MCF 10A (cell line): ENCODE measurements around the gene PTPRR. TPM values are rescaled to one million over a fixed set of nuclear protein-coding genes. Genes with fewer than 3 reads are reported as not detected.

Experiments
- BruUV-seq: library from RNA; stranded (reverse); fragments of 400-500 nt; replicated peaks from 2 replicates; lab custom pipeline; 2021; lab: Mats Ljungman, UMichigan
- CTCF ChIA-PET: fragments of 300-600 bp; sonication (Branson Sonifier 250); formaldehyde crosslinking; extraction: SDS; loops from one replicate; lab custom pipeline; 2021; ENCODE audit warnings: antibody characterized with exemption, inconsistent platforms; lab: Yijun Ruan, JAX
- POLR2A ChIA-PET: fragments of 300-600, 350-650 bp; sonication (Branson Sonifier 250); formaldehyde crosslinking; extraction: SDS; loops from one replicate; lab custom pipeline; 2020; ENCODE audit warnings: antibody characterized with exemption, inconsistent platforms; lab: Yijun Ruan, JAX
- DNase-seq: peaks from one replicate; pipeline ENCODE4 v3.0.0-alpha.2; 2018; ENCODE audit not compliant: unreplicated experiment
- H3K27ac Mint-ChIP-seq: one replicate; pipeline ENCODE4 v1.8.0; 2022; ENCODE audit warnings: mild to moderate bottlenecking, low read depth, mixed read lengths; ENCODE audit not compliant: unreplicated experiment
- H3K27me3 Mint-ChIP-seq: one replicate; pipeline ENCODE4 v1.8.0; 2022; ENCODE audit warnings: mixed read lengths; ENCODE audit not compliant: insufficient read depth, unreplicated experiment
- H3K36me3 Mint-ChIP-seq: one replicate; pipeline ENCODE4 v1.8.0; 2022; ENCODE audit warnings: mild to moderate bottlenecking, moderate library complexity, mixed read lengths; ENCODE audit not compliant: insufficient read depth, unreplicated experiment
- H3K4me1 Mint-ChIP-seq: one replicate; pipeline ENCODE4 v1.8.0; 2022; ENCODE audit warnings: mixed read lengths; ENCODE audit not compliant: insufficient read depth, unreplicated experiment
- H3K4me3 Mint-ChIP-seq: one replicate; pipeline ENCODE4 v1.8.0; 2022; ENCODE audit warnings: mild to moderate bottlenecking, moderate library complexity, mixed read lengths; ENCODE audit not compliant: unreplicated experiment
- H3K9me3 Mint-ChIP-seq: one replicate; pipeline ENCODE4 v1.8.0; 2022; ENCODE audit warnings: mixed read lengths; ENCODE audit not compliant: unreplicated experiment
- CTCF ChIP-seq: fragments of 200-600 bp; IDR thresholded peaks from one replicate; pipeline ENCODE4 v1.8.0; 2022; ENCODE audit warnings: antibody characterized with exemption, mild to moderate bottlenecking; ENCODE audit not compliant: unreplicated experiment
- intact Hi-C: fragments of 100-400 bp; cut with micrococcal nuclease; formaldehyde crosslinking; loops from 2 replicates; pipeline ENCODE4 v1.14.1; 2022
- total RNA-seq: library from RNA; stranded (reverse); gene quantifications from 2 replicates; pipeline ENCODE4 v1.2.3, GENCODE V29; 2022

Gene PTPRR
- total RNA-seq, 1 experiment from 2014 or later = not detected

- Mint-ChIP-seq H3K9me3 (no peaks in the 10 kb centered on the region), H3K4me3 (no peak overlapping the region), H3K4me1 (peaks cover 10% of the 10 kb centered on the region), H3K27me3 (no peaks in the 10 kb centered on the region), H3K27ac (no peak overlapping the region), H3K36me3 (no peaks in the 10 kb centered on the region)
- intact Hi-C loops = no loop called here
- CTCF ChIA-PET = interaction anchor here (0.8 to 1.4 kb wide), 4 partner anchors 8 to 111 kb away, joined by 3 to 7 read pairs (median 4); no protein-coding TSS in a partner anchor
- DNase-seq = no peak
- POLR2A ChIA-PET = interaction anchor here (0.6 kb wide), 2 partner anchors 25 to 663 kb away, joined by 3 read pairs; no protein-coding TSS in a partner anchor
- BruUV-seq = no TSS peak
- no peak for TF ChIP-seq CTCF
Measured at GRCh38 chr12:70840656-70841350, 79.7 kb downstream of the PTPRR start.

- H3K36me3 Mint-ChIP-seq = no peaks in the 10 kb centered on the region
- H3K9me3 Mint-ChIP-seq = no peaks in the 10 kb centered on the region
- DNase-seq = no peak
- POLR2A ChIA-PET = no interaction called here
- no peak for TF ChIP-seq CTCF
- BruUV-seq = no TSS peak
- no peaks in the 10 kb centered on the region for H3K27me3 Mint-ChIP-seq
- H3K27ac Mint-ChIP-seq = no peak overlapping the region
- CTCF ChIA-PET = interaction anchor here (1.3 to 1.4 kb wide), 2 partner anchors 11 to 175 kb away, joined by 4 to 5 read pairs; no protein-coding TSS in a partner anchor
- H3K4me1 Mint-ChIP-seq = peaks cover 10% of the 10 kb centered on the region
- intact Hi-C loops = no loop called here
- H3K4me3 Mint-ChIP-seq = no peak overlapping the region
Measured at GRCh38 chr12:70839544-70839943, 81.0 kb downstream of the PTPRR start.

- no peaks in the 10 kb centered on the region for H3K9me3 Mint-ChIP-seq
- no peak for DNase-seq
- ChIA-PET POLR2A (no interaction called here), CTCF (interaction anchor here (1.1 to 3.0 kb wide), 2 partner anchors 12 to 14 kb away, joined by 3 to 15 read pairs; no protein-coding TSS in a partner anchor)
- intact Hi-C loops = no loop called here
- H3K27me3 Mint-ChIP-seq = no peaks in the 10 kb centered on the region
- TF ChIP-seq CTCF = no peak
- BruUV-seq = no TSS peak
- no peak overlapping the region for H3K4me3 Mint-ChIP-seq
- H3K36me3 Mint-ChIP-seq = no peaks in the 10 kb centered on the region
- H3K4me1 Mint-ChIP-seq = peaks cover 10% of the 10 kb centered on the region
- no peak overlapping the region for H3K27ac Mint-ChIP-seq
Measured at GRCh38 chr12:70838127-70838526, 82.4 kb downstream of the PTPRR start.

GRCh38 chr12:70837026-70837425, 83.5 kb downstream of the PTPRR start:
- POLR2A ChIA-PET = no interaction called here
- BruUV-seq = no TSS peak
- intact Hi-C loops = no loop called here
- Mint-ChIP-seq H3K4me1 (peaks cover 4% of the 10 kb centered on the region), H3K9me3 (no peaks in the 10 kb centered on the region), H3K27ac (no peak overlapping the region), H3K4me3 (no peak overlapping the region), H3K27me3 (no peaks in the 10 kb centered on the region), H3K36me3 (no peaks in the 10 kb centered on the region)
- no peak for TF ChIP-seq CTCF
- CTCF ChIA-PET = interaction anchor here (0.6 to 3.0 kb wide), 3 partner anchors 13 to 1479 kb away, joined by 3 to 15 read pairs (median 11); no protein-coding TSS in a partner anchor
- DNase-seq = no peak
